NB4 (cell line): Measurements from ENCODE around the gene FHIT.

Experiments used
- DNase-seq: peaks from one replicate; pipeline ENCODE4 v3.0.0; 2010; ENCODE audit warnings: low read depth
- H3K4me3 ChIP-seq: one replicate; pipeline ENCODE4 v1.5.1; 2011; ENCODE audit warnings: mild to moderate bottlenecking, low read depth, low read length, moderate library complexity
- MYC ChIP-seq: IDR thresholded peaks from 2 replicates; pipeline ENCODE4 v1.6.1; 2011; ENCODE audit warnings: low read depth, low read length
- POLR2A ChIP-seq: IDR thresholded peaks from 2 replicates; pipeline ENCODE4 v1.6.1; 2011; ENCODE audit warnings: mild to moderate bottlenecking; ENCODE audit not compliant: insufficient read length; ENCODE audit errors: extremely low read depth
- TF ChIP-seq, protein P1 (sequence below): IDR thresholded peaks from 2 replicates; pipeline ENCODE4 v1.6.1; 2011; ENCODE audit warnings: low read depth, low read length
- TF ChIP-seq, protein P2 (sequence below): IDR thresholded peaks from one replicate; pipeline ENCODE4 v1.5.1; 2012; ENCODE audit warnings: low read depth, low read length

Gene FHIT

DNA sequence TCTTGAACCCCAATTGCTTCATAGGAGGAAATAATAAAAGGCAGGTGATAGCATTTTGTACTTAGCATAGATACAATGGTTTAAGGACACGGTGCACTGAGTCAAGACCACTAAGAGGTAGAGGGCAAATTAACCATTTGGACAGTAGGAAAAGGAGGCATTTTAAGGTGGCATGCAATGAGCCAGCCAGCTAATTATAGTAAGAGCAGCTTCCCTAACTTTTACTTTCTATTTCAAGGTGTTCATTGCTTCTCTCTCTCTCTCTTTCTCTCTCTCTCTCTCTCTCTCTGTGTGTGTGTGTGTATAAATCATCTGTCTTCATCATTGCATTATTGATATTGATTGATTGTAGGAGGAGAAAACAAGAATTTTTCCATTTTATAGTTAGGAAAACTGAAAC, 1461.0 kb downstream of the FHIT start:
- no peak overlapping the region for H3K4me3 ChIP-seq
- TF ChIP-seq POLR2A (no peak), MYC (no peak)
- TF ChIP-seq, protein P1, sequence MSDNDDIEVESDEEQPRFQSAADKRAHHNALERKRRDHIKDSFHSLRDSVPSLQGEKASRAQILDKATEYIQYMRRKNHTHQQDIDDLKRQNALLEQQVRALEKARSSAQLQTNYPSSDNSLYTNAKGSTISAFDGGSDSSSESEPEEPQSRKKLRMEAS = no peak
- TF ChIP-seq, protein P2, sequence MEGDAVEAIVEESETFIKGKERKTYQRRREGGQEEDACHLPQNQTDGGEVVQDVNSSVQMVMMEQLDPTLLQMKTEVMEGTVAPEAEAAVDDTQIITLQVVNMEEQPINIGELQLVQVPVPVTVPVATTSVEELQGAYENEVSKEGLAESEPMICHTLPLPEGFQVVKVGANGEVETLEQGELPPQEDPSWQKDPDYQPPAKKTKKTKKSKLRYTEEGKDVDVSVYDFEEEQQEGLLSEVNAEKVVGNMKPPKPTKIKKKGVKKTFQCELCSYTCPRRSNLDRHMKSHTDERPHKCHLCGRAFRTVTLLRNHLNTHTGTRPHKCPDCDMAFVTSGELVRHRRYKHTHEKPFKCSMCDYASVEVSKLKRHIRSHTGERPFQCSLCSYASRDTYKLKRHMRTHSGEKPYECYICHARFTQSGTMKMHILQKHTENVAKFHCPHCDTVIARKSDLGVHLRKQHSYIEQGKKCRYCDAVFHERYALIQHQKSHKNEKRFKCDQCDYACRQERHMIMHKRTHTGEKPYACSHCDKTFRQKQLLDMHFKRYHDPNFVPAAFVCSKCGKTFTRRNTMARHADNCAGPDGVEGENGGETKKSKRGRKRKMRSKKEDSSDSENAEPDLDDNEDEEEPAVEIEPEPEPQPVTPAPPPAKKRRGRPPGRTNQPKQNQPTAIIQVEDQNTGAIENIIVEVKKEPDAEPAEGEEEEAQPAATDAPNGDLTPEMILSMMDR = no peak
- no peak for DNase-seq

DNA sequence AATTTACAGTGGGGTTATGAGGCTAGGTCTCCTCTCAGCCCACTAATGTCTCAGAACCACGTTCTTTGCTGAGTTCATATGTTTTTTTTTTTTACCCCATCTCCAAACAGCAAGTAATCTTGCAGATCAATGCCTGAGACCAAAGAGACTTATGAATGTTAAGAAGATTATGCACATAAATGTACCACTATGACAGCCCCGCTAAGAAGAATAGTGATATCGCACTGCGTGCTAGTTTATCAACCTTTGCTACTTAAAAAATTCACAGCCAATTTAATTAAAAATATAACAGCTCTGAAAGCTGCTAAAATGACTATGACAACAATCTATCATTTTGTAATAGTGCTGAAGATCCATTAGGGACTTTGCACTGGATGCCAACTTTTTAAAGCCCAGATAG, 1462.5 kb downstream of the FHIT start:
- no peak for DNase-seq
- H3K4me3 ChIP-seq = no peak overlapping the region
- TF ChIP-seq MYC (no peak), POLR2A (no peak)
- TF ChIP-seq, protein P1 = no peak
- TF ChIP-seq, protein P2 = no peak

DNA sequence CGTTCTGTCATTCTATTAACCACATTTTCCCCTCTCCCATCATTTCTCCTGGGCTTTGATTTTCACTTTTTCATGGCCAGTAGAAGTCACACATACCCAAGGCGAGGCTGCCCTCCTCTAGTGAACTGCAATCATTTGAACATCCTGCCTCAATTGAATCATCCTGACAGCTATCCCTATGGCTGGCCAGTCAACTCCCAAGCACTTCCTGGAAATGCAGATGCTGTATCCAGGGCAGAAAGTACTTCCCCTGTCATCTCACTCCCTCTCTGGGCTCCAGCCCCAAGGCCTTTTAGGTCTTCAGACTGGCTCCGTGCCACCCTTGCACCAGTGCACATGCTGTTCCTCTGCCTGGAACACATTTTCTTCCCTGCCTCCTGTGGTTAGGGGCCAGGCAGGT, 1463.1 kb downstream of the FHIT start:
- H3K4me3 ChIP-seq = no peak overlapping the region
- no peak for DNase-seq

DNA sequence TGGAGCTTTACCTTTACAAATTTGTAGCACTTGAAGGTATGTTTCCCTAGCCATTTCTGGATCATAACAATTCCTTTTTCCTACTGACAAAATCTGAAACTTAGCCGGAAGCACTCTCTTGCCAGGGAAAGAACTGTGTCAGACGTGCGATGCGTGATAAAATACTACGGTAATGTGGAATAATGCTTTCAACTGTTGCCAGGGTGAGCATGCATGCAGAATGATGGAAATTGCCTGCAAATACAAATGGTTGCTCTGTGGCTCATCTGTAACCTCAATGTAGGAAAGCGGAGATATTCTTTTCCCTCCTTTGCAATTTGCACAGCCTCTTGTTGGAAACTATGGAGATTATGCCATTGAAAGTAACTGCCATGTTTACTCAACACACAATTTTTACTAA, 1464.9 kb downstream of the FHIT start:
- no peak for DNase-seq
- no peak overlapping the region for H3K4me3 ChIP-seq
- TF ChIP-seq MYC (no peak), POLR2A (no peak)
- TF ChIP-seq, protein P2 = no peak
- TF ChIP-seq, protein P1 = no peak

More for the DNA sequence above, 1463.1 kb downstream of the FHIT start:
- no peak for TF ChIP-seq MYC
- TF ChIP-seq POLR2A = no peak
- TF ChIP-seq, protein P1 = no peak
- TF ChIP-seq, protein P2 = no peak

DNA sequence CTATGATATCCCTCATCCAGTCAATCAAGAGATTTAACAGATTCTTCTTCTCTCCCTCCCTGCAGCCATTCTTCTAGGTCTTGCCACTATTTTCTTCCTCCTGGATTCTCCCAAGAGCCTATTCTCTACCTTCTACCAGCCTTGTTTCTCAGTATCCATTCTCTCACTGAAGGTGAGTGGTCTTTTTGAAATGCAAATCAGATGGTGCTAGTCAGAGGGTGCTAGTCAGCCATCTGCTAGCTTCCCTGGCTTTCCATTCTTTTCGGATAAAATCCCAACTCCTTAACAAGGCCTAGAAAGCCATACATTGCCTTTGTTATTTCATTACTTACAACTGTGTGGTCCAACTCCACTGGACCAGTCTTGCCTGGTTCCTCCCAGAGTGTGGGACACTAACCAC, 1467.1 kb downstream of the FHIT start:
- TF ChIP-seq POLR2A = no peak
- TF ChIP-seq, protein P2 = no peak
- TF ChIP-seq MYC = no peak
- TF ChIP-seq, protein P1 = no peak
- no peak for DNase-seq
- no peak overlapping the region for H3K4me3 ChIP-seq

DNA sequence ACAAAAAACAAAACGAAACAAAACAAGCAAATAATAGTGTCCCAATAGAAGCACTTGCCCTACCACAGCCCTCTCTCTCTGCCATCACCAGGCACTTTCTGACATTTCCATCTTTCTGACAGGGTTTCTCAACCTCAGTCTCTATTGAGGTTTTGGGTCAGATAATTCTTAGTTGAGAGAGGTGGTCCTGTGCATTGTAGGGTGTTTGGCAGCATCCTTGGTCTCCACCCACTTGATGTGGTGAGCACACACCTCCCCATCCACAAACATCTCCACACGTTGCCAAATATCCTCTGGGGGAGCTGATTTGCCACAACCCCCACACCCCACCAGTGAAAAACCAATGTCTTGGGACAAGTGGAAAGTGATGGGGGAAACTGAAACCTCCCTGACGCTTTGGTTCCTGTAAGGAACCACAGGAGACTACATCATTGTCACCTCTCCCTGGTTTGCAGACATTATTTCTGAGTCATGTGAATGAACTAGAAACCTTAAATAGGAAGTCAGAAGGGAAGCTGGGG, 1467.7 kb downstream of the FHIT start:
- TF ChIP-seq, protein P2 = no peak
- TF ChIP-seq, protein P1 = no peak
- no peak for TF ChIP-seq POLR2A
- TF ChIP-seq MYC = no peak
- no peak for DNase-seq
- H3K4me3 ChIP-seq = no peak overlapping the region
